Right lobe of liver (tissue), 6 donors: ENCODE data around the gene TMEM51. TPM values are rescaled to one million over a fixed set of nuclear protein-coding genes. Genes with fewer than 3 reads are reported as not detected.

ENCODE experiments used
- ATAC-seq, 4 donors: fragments of 200-7000 bp; cut with Tn5 transposase; one replicate each; pipeline ENCODE4 v1.9.1; 2020; ENCODE audit warnings: mild to moderate bottlenecking in 4 of 4, moderate library complexity in 4 of 4
- DNase-seq, 3 donors: peaks; one replicate each; pipeline ENCODE4 v3.0.0-alpha.2; 2020
- H3K27ac ChIP-seq, 3 donors: fragments of 200-600 bp; one replicate each; pipeline ENCODE4 v1.8.0; 2022
- H3K27me3 ChIP-seq, 2 donors: fragments of 200-600 bp; one replicate each; pipeline ENCODE4 v1.8.0; 2022
- H3K36me3 ChIP-seq, 4 donors: fragments of 200-600 bp; sonication (generic) in 1 of 4; one replicate each; pipeline versions ENCODE4 v1.5.1 to v1.8.0; 2017 to 2022; ENCODE audit warnings: control low read depth in 1 of 4
- H3K4me1 ChIP-seq, 4 donors: fragments of 200-600 bp; sonication (generic) in 1 of 4; one replicate each; pipeline versions ENCODE4 v1.5.1 to v1.8.0; 2017 to 2022; ENCODE audit warnings: control low read depth in 1 of 4
- H3K4me3 ChIP-seq, 3 donors: fragments of 200-600 bp; one replicate each; pipeline ENCODE4 v1.8.0; 2022
- H3K9me3 ChIP-seq, 4 donors: fragments of 200-600 bp; sonication (generic) in 1 of 4; one replicate each; pipeline versions ENCODE4 v1.5.1 to v1.8.0; 2017 to 2022; ENCODE audit warnings: control low read depth in 1 of 4
- POLR2A ChIP-seq: fragments of 450-650 bp; IDR thresholded peaks from one replicate; pipeline ENCODE4 v1.6.1; 2017; ENCODE audit warnings: antibody characterized with exemption, mild to moderate bottlenecking
- WGBS: methylation state at CpG from one replicate; pipeline ENCODE4 v1.1.6; 2018; ENCODE audit warnings: low coverage, low lambda C conversion rate; ENCODE audit not compliant: insufficient coverage; ENCODE audit errors: missing lambda C conversion rate; 5-methylcytosine and 5-hydroxymethylcytosine counted together
- intact Hi-C, 2 donors: fragments of 100-400 bp; cut with DNase I; formaldehyde crosslinking; loops; one replicate each; pipeline versions ENCODE4 v1.11.2 to v1.14.1; 2022
- total RNA-seq, 6 experiments: library from RNA; depleted of rRNA in 2 of 6; stranded (reverse); fragments of >200 nt in 2 of 6; fragmentation: NEBNext Ultra II Directional in 3 of 6; extraction: Animal tissue kit (Norgen Biotek cat#: 25700) in 3 of 6; gene quantifications; one replicate each; pipeline versions ENCODE4 v1.1.0 to v1.2.4, GENCODE V29; 2016 to 2023
- TF ChIP-seq, protein P1 (sequence below), 4 donors: fragments of 200-600 bp in 3 of 4; fragments of 450-650 bp in 1 of 4; IDR thresholded peaks; one replicate each; pipeline versions ENCODE4 v1.5.1 to v1.8.0; 2016 to 2022; ENCODE audit warnings: antibody characterized with exemption in 4 of 4, mild to moderate bottlenecking in 2 of 4
- donor health status: DM: no; HTN: yes; CAD: no.
- donor health status: DM: no; HTN: no; CAD: no.
- donor health status: DM: no; HTN: no; CAD: no.
- donor health status: DM: no; HTN: yes; CAD: no.
- donor health status: DM: no; HTN: yes; CAD: no.

Gene TMEM51
- total RNA-seq, 6 experiments from 2014 or later = 1.3 to 5.4 (median 1.9) TPM

DNA sequence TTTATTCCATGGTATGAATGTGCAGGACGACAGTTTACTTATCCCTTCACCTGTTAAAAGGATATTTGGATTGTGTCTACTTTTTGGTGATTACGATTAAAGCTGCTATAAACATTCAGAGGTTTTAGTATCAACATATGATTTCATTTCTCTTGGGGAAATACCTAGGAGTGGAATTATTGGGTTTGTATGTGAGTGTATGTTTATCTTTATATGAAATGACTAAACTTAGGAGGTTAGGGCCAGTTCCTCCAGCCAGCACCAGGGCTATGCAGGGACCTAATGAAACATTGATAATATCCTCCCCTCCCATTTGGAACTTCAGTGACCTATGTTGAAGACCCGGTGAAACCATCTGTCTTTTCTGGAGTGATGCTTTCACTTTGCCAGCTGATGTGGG, 13.8 kb downstream of the TMEM51 start:
- H3K4me1 ChIP-seq = no peaks in the 10 kb centered on the region
- ATAC-seq = no peak
- intact Hi-C loops = no loop called here
- no peaks in the 10 kb centered on the region for H3K9me3 ChIP-seq
- H3K27ac ChIP-seq = no peak overlapping the region
- WGBS = 49% methylated on average over 3 of the region's 3 CpGs
- no peak for TF ChIP-seq POLR2A
- H3K4me3 ChIP-seq = no peak overlapping the region
- H3K27me3 ChIP-seq = peaks cover 0 to 3% of the 10 kb centered on the region in 2 donors
- no peaks in the 10 kb centered on the region for H3K36me3 ChIP-seq
- DNase-seq = no peak

DNA sequence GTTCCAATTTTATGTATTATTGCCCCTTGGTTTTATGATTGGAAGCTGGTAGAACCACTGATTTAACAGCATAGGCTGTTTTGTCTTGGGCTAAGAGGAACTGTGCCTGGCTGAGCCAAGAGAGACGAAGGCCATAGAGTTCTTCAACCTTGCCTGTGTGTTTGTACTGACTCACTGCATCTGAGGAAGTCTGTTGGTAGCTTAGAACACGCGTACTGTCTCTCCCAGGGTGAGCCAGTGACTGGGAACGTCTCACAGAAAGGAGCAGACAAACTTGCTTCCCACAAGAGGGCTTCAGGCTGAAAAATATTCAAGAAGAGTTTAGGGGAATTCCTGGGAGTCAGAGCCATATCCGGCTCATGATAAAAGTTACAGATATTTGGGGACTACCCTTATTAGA, 14.9 kb downstream of the TMEM51 start:
- TF ChIP-seq, protein P1, sequence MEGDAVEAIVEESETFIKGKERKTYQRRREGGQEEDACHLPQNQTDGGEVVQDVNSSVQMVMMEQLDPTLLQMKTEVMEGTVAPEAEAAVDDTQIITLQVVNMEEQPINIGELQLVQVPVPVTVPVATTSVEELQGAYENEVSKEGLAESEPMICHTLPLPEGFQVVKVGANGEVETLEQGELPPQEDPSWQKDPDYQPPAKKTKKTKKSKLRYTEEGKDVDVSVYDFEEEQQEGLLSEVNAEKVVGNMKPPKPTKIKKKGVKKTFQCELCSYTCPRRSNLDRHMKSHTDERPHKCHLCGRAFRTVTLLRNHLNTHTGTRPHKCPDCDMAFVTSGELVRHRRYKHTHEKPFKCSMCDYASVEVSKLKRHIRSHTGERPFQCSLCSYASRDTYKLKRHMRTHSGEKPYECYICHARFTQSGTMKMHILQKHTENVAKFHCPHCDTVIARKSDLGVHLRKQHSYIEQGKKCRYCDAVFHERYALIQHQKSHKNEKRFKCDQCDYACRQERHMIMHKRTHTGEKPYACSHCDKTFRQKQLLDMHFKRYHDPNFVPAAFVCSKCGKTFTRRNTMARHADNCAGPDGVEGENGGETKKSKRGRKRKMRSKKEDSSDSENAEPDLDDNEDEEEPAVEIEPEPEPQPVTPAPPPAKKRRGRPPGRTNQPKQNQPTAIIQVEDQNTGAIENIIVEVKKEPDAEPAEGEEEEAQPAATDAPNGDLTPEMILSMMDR (IDR thresholded peaks at IDR 0.05) = no peak
- no peak for TF ChIP-seq POLR2A
- no peaks in the 10 kb centered on the region for H3K36me3 ChIP-seq
- H3K27me3 ChIP-seq = peaks cover 0 to 7% of the 10 kb centered on the region in 2 donors
- H3K27ac ChIP-seq = no peak overlapping the region
- WGBS = 35% methylated on average over 5 of the region's 5 CpGs
- ATAC-seq (peak; percentile 41 to 65 (median 59)), DNase-seq (no peak)
- H3K4me3 ChIP-seq = no peak overlapping the region
- H3K4me1 ChIP-seq = no peaks in the 10 kb centered on the region
- intact Hi-C loops = no loop called here
- no peaks in the 10 kb centered on the region for H3K9me3 ChIP-seq

DNA sequence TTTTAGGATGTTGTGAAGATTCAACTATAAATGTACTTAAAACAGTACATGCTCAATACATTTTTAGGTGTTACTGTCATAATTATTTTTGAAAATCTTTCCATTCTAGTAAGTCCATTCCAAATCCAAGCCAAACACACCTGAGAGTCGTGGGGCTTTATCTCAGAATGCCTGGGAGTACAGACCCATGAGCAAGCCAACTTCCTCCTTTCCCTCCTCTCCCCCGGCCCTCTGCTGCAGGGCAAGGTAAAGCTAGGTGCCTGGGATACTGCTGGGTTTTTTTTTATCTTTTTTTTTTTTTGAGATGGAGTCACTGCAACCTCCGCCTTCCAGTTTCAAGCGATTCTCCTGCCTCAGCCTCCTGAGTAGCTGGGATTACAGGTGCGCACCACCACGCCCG, 16.5 kb downstream of the TMEM51 start:
- no peak overlapping the region for H3K27ac ChIP-seq
- no peaks in the 10 kb centered on the region for H3K4me1 ChIP-seq
- no peaks in the 10 kb centered on the region for H3K36me3 ChIP-seq
- DNase-seq (no peak), ATAC-seq (no peak)
- H3K9me3 ChIP-seq = no peaks in the 10 kb centered on the region
- TF ChIP-seq, protein P1 (IDR thresholded peaks at IDR 0.05) = no peak
- TF ChIP-seq POLR2A = no peak
- intact Hi-C loops = no loop called here
- 75% methylated on average over 5 of the region's 7 CpGs for WGBS
- no peak overlapping the region for H3K4me3 ChIP-seq
- peaks cover 0 to 7% of the 10 kb centered on the region in 2 donors for H3K27me3 ChIP-seq

DNA sequence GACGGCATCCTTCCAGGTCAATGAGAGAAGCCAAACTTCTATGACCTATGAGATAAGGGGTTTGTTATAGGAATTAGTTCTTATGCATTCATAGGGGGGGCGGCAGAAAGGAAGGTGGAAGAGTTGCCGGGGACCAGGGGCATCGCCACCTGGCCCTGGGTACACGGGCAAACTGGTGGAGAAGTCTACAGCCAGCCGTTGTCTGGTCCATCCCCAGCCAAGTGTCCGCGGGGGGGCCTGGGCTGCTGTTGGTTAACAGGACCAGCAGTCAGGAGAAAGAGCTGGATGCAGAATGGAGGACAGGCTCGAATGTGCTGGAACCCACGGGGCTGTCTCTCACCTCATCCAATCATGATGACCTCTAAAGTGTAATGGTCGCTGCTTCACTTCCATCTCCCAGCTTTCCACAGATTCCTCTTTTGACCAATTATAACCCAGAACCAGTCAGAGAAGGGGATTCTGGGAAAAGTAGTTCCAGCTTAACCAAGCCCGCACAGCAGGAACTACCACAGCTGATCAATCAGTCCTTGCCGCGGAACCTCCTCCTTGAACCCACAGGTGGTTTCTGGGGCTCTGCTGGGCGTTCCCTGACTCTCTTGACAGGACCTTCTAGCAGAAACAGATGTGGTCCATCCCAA, 17.8 kb downstream of the TMEM51 start:
- intact Hi-C loops = no loop called here
- Histone ChIP-seq H3K9me3 (no peaks in the 10 kb centered on the region), H3K4me3 (no peak overlapping the region), H3K36me3 (no peaks in the 10 kb centered on the region), H3K27me3 (peaks cover 0 to 7% of the 10 kb centered on the region in 2 donors), H3K4me1 (no peaks in the 10 kb centered on the region), H3K27ac (no peak overlapping the region)
- TF ChIP-seq, protein P1 (IDR thresholded peaks at IDR 0.05) = no peak
- TF ChIP-seq POLR2A = no peak
- DNase-seq (no peak), ATAC-seq (no peak)
- WGBS = 64% methylated on average over 12 of the region's 15 CpGs

DNA sequence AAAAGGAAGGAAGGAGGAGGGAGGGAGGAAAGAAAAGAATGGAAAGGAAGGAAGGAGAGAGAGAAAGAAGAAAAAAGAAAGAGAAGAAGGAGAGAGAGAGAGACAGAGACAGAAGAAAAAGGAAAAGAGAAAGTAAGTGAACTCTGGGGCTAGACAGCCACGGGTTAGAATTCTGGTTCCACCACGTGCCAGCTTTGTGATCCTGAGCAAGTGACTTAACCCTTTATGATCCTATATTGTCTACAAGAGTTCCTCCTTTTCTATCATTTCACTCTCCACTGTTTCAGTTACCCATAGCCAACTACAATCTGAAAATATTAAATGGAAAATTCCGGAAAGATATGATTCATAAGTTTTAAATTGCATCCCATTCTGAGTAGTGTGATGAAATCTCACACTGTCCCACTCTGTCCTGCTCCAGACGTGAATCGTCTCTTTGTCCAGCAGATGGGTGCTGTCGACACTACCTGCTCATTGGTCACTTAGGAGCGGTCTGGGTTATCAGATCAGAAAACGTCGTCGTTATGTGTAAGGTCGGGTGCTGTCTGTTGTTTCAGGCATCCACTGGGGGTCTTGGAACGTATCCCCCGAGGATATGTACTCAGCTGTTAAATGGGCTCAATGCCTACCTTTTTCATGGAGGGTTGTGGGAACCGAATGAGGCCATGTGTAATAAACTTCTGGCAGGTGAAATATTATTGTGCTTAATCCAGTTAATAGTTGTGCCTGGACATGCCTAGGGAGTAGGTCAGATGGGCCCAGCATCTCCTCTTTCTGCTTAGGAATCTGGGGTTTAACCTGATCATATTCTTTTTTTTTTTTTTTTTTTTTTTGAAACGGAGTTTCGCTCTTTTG, 19.1 kb downstream of the TMEM51 start:
- intact Hi-C loops = no loop called here
- WGBS = 51% methylated on average over 15 of the region's 16 CpGs
- no peak overlapping the region for H3K27ac ChIP-seq
- H3K27me3 ChIP-seq = peaks cover 0 to 7% of the 10 kb centered on the region in 2 donors
- H3K9me3 ChIP-seq = no peaks in the 10 kb centered on the region
- DNase-seq (no peak), ATAC-seq (no peak)
- TF ChIP-seq POLR2A = no peak
- TF ChIP-seq, protein P1 (IDR thresholded peaks at IDR 0.05) = no peak
- no peak overlapping the region for H3K4me3 ChIP-seq
- H3K4me1 ChIP-seq = no peaks in the 10 kb centered on the region
- H3K36me3 ChIP-seq = no peaks in the 10 kb centered on the region
